GM12878 (cell line): Measurements from ENCODE around the gene VPS29. TPM values are rescaled to one million over a fixed set of nuclear protein-coding genes. Genes with fewer than 3 reads are reported as not detected.

Source experiments
- ATAC-seq: fragments of 200-7000 bp; cut with Tn5 transposase; 3 replicates; pipeline ENCODE4 v1.9.1; 2020; ENCODE audit warnings: mild to moderate bottlenecking, moderate library complexity
- BruUV-seq: library from RNA; stranded (reverse); fragments of 400-500 nt; replicated peaks from 2 replicates; lab custom pipeline; 2021; lab: Mats Ljungman, UMichigan
- CTCF ChIA-PET: fragments of 300-600 bp; sonication (Branson Sonifier 250); formaldehyde crosslinking; extraction: SDS; loops from one replicate; lab custom pipeline; 2021; ENCODE audit warnings: inconsistent platforms; lab: Yijun Ruan, JAX
- POLR2A ChIA-PET: fragments of 350-600 bp; formaldehyde crosslinking; extraction: SDS; loops from one replicate; lab custom pipeline; 2021; ENCODE audit warnings: inconsistent platforms; lab: Charles Lee
- RAD21 ChIA-PET: fragments of 300-600 bp; sonication (Branson Sonifier 250); formaldehyde crosslinking; loops from one replicate; lab custom pipeline; 2023; ENCODE audit warnings: antibody characterized with exemption; ENCODE audit not compliant: unreplicated experiment; lab: Charles Lee
- SMC1A ChIA-PET: fragments of 300-600 bp; sonication (Branson Sonifier 250); formaldehyde crosslinking; loops from one replicate; lab custom pipeline; 2023; ENCODE audit not compliant: unreplicated experiment, uncharacterized antibody; lab: Charles Lee
- DNase-seq: peaks from one replicate; pipeline ENCODE4 v3.0.0-alpha.2; 2011; ENCODE audit warnings: low read depth, low spot score
- FAIRE-seq: peaks from 3 replicates; lab custom pipeline; 2011; peaks lifted over from hg19 to GRCh38; lab: Jason Lieb, UNC
- H2AFZ ChIP-seq: 2 replicates; pipeline ENCODE4 v1.6.0; 2011; ENCODE audit warnings: low read depth, low read length, control low read depth; ENCODE audit not compliant: control insufficient read depth
- H3K27ac ChIP-seq: 2 replicates; pipeline ENCODE4 v1.5.1; 2011; ENCODE audit warnings: control low read depth; ENCODE audit not compliant: control insufficient read depth, insufficient read depth
- H3K27me3 ChIP-seq, 2 experiments: replicated peaks in 1 of 2; 2 replicates each; pipeline versions ENCODE4 v1.6.0 to v1.6.1; 2011; ENCODE audit warnings: low read length in 1 of 2; ENCODE audit not compliant: control insufficient read depth in 2 of 2, insufficient read depth in 2 of 2
- H3K36me3 ChIP-seq, 2 experiments: 2 replicates each; pipeline ENCODE4 v1.5.1; 2011; ENCODE audit warnings: low read length in 1 of 2; ENCODE audit not compliant: control insufficient read depth in 2 of 2, insufficient read depth in 2 of 2
- H3K4me1 ChIP-seq: 2 replicates; pipeline ENCODE4 v1.6.1; 2011; ENCODE audit warnings: mild to moderate bottlenecking, low read length, moderate library complexity, mixed read lengths; ENCODE audit not compliant: control insufficient read depth, insufficient read depth
- H3K4me2 ChIP-seq: 2 replicates; pipeline ENCODE4 v1.6.0; 2011; ENCODE audit warnings: control low read depth; ENCODE audit not compliant: control insufficient read depth, insufficient read depth
- H3K4me3 ChIP-seq: fragments of 200-600 bp; sonication (generic); 2 replicates; pipeline ENCODE4 v1.5.1; 2016
- H3K79me2 ChIP-seq: 2 replicates; pipeline ENCODE4 v1.6.0; 2011; ENCODE audit warnings: low read length; ENCODE audit not compliant: control insufficient read depth, insufficient read depth
- H3K9ac ChIP-seq: 2 replicates; pipeline ENCODE4 v1.8.0; 2011; ENCODE audit warnings: low read length, control low read depth, mixed read lengths; ENCODE audit not compliant: control insufficient read depth, insufficient read depth
- H3K9me3 ChIP-seq: replicated peaks from 3 replicates; pipeline ENCODE4 v1.5.1; 2011; ENCODE audit warnings: mild to moderate bottlenecking, low read length; ENCODE audit not compliant: control insufficient read depth, insufficient read depth
- H4K20me1 ChIP-seq: 2 replicates; pipeline ENCODE4 v1.6.0; 2011; ENCODE audit not compliant: control insufficient read depth, insufficient read depth
- JUND ChIP-seq: IDR thresholded peaks from 2 replicates; pipeline ENCODE4 v1.6.1; 2012; ENCODE audit warnings: low read depth, mild to moderate bottlenecking, low read length, improper control_type of control experiment, moderate library complexity
- NR2F1 ChIP-seq: fragments of 450-650 bp; conservative IDR thresholded peaks from 2 replicates; pipeline ENCODE4 v1.6.1; 2017; ENCODE audit warnings: mild to moderate bottlenecking
- SIX5 ChIP-seq: IDR thresholded peaks from 2 replicates; pipeline ENCODE4 v1.6.1; 2011; ENCODE audit warnings: mild to moderate bottlenecking, low read depth, low read length, moderate library complexity; ENCODE audit not compliant: severe bottlenecking
- SUPT20H ChIP-seq: IDR thresholded peaks from 2 replicates; pipeline ENCODE4 v1.6.1; 2011; ENCODE audit warnings: low read depth, mild to moderate bottlenecking, low read length, moderate library complexity, borderline replicate concordance; ENCODE audit not compliant: control insufficient read depth
- ZBED1 ChIP-seq: IDR thresholded peaks from 2 replicates; pipeline ENCODE4 v1.6.1; 2016; ENCODE audit warnings: borderline replicate concordance
- WGBS: methylation state at CpG from one replicate; pipeline ENCODE4 v1.1.6; 2016; ENCODE audit warnings: low lambda C conversion rate; ENCODE audit not compliant: insufficient replicate concordance, insufficient coverage; ENCODE audit errors: missing lambda C conversion rate; 5-methylcytosine and 5-hydroxymethylcytosine counted together
- in situ Hi-C: fragments of 300-500 bp; cut with MboI; formaldehyde crosslinking; loops from 9 replicates; pipeline ENCODE4 v1.14.3; 2018; ENCODE audit warnings: mixed read lengths
- intact Hi-C: fragments of 100-400 bp; cut with micrococcal nuclease; formaldehyde crosslinking; loops from one replicate; pipeline ENCODE4 v1.14.2; 2022; ENCODE audit not compliant: unreplicated experiment
- polyA plus RNA-seq, 11 experiments: library from polyadenylated mRNA; depleted of rRNA in 4 of 11; unstranded in 6 of 11; stranded (reverse) in 5 of 11; fragments of >200 nt; fragmentation: Nextera tagmentation in 4 of 11; fragmentation: Illumina TruSeq in 1 of 11; extraction: Ambion mirVana in 4 of 11; extraction: Trizol in 1 of 11; gene quantifications; 1 replicate in 1 of 11; 2 replicates in 10 of 11; pipeline versions ENCODE4 v1.2.1 to v1.2.3, GENCODE V29; 2011 to 2016; ENCODE audit warnings: inconsistent platforms in 2 of 11, missing spikeins in 2 of 11, low read depth in 1 of 11
- total RNA-seq, 4 experiments: library from RNA; depleted of rRNA in 3 of 4; stranded (reverse); fragments of >200 nt in 3 of 4; fragmentation: Illumina TruSeq in 1 of 4; extraction: Trizol in 1 of 4; gene quantifications; 2 replicates each; pipeline versions ENCODE4 v1.2.1 to v1.2.3, GENCODE V29; 2013 to 2021
- TF ChIP-seq, protein P1 (sequence below): IDR thresholded peaks from 2 replicates; pipeline ENCODE4 v1.6.1; 2012; ENCODE audit warnings: improper control_type of control experiment, low read depth, low read length; ENCODE audit not compliant: insufficient replicate concordance

VPS29 gene
- total and polyA plus RNA-seq, 10 of the 15 experiments (the other 5 are each of a cell fraction or from before 2014, with no cell fraction given): 65.3 to 405 (median 206) TPM

DNA sequence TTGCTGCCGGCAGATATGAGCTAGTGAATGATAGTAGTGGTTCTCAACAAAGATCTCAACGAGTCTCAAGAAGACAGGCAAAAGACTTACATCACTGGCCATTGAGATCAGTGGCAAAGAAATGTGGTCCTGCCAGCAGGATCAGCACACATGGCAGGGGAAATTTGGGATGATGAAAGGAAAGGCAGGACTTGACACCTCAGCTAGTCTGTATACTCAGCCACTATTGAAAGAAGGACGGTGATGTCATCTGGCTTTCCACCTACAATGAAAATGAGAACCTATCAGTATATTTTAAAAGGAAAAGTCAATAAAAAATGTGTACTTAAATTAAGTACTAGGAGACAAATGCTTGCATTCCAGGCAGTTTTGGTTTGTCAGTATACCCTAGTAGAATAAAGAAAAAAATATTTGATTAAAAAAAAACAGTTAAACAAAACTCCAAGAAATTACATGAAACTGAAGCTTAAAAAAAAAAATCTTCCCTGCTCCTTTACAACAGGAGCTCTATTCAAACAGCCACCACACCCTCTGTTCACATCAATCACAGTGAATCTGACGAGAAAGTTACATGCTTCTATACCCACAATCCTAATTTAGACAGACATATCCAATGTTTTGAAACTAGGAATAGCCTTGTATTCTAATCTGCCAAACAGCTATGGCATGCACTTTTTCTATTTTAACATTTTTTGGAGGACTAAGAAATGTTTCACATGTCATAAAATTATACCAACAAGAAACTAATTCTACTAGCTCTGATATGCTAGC lies 35.1 kb upstream of the VPS29 start (continued):
- TF ChIP-seq, protein P1, sequence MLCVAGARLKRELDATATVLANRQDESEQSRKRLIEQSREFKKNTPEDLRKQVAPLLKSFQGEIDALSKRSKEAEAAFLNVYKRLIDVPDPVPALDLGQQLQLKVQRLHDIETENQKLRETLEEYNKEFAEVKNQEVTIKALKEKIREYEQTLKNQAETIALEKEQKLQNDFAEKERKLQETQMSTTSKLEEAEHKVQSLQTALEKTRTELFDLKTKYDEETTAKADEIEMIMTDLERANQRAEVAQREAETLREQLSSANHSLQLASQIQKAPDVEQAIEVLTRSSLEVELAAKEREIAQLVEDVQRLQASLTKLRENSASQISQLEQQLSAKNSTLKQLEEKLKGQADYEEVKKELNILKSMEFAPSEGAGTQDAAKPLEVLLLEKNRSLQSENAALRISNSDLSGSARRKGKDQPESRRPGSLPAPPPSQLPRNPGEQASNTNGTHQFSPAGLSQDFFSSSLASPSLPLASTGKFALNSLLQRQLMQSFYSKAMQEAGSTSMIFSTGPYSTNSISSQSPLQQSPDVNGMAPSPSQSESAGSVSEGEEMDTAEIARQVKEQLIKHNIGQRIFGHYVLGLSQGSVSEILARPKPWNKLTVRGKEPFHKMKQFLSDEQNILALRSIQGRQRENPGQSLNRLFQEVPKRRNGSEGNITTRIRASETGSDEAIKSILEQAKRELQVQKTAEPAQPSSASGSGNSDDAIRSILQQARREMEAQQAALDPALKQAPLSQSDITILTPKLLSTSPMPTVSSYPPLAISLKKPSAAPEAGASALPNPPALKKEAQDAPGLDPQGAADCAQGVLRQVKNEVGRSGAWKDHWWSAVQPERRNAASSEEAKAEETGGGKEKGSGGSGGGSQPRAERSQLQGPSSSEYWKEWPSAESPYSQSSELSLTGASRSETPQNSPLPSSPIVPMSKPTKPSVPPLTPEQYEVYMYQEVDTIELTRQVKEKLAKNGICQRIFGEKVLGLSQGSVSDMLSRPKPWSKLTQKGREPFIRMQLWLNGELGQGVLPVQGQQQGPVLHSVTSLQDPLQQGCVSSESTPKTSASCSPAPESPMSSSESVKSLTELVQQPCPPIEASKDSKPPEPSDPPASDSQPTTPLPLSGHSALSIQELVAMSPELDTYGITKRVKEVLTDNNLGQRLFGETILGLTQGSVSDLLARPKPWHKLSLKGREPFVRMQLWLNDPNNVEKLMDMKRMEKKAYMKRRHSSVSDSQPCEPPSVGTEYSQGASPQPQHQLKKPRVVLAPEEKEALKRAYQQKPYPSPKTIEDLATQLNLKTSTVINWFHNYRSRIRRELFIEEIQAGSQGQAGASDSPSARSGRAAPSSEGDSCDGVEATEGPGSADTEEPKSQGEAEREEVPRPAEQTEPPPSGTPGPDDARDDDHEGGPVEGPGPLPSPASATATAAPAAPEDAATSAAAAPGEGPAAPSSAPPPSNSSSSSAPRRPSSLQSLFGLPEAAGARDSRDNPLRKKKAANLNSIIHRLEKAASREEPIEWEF: no peak
- TF ChIP-seq NR2F1: no peak
- TF ChIP-seq JUND: no peak
- TF ChIP-seq SUPT20H: no peak

- RAD21 ChIA-PET: interaction anchor here (1.4 to 7.3 kb wide), 8 partner anchors 8 to 66 kb away, joined by 5 to 109 read pairs (median 25); no protein-coding TSS in a partner anchor
- Histone ChIP-seq H2AFZ (no peak overlapping the region), H3K9me3 (no peaks in the 10 kb centered on the region), H3K27me3 (no peaks in the 10 kb centered on the region), H3K9ac (no peak overlapping the region), H3K79me2 (peaks cover 54% of the 10 kb centered on the region), H3K4me1 (peaks cover 68% of the 10 kb centered on the region), H3K36me3 (peaks cover 7 to 32% of the 10 kb centered on the region in 2 experiments; a peak in 3 of 4 replicates), H3K4me3 (no peak overlapping the region), H3K27ac (no peak overlapping the region), H3K4me2 (no peak overlapping the region), H4K20me1 (no peaks in the 10 kb centered on the region)
- TF ChIP-seq SIX5 (no peak), ZBED1 (no peak)
- DNase-seq (no peak), ATAC-seq (no peak), FAIRE-seq (no peak)
- SMC1A ChIA-PET: interaction anchor here (1.2 to 18.4 kb wide), 6 partner anchors 8 to 66 kb away, joined by 4 to 308 read pairs (median 89); no protein-coding TSS in a partner anchor
- 96% methylated on average over 6 of the region's 6 CpGs for WGBS
- CTCF ChIA-PET: interaction anchor here (1.2 to 5.4 kb wide), 6 partner anchors 9 to 67 kb away, joined by 3 to 52 read pairs (median 5); no protein-coding TSS in a partner anchor
- TSS peak; percentile 11 for BruUV-seq
- intact Hi-C loops: loop anchor here (10.0 kb wide), 1 partner anchor 350 kb away; no protein-coding TSS in a partner anchor
- POLR2A ChIA-PET: interaction anchor here (0.6 to 10.4 kb wide), 12 partner anchors 9 to 144 kb away, joined by 3 to 122 read pairs (median 6); no protein-coding TSS in a partner anchor
- in situ Hi-C loops: no loop called here
Measured at GRCh38 chr12:110534811-110535210, 32.9 kb upstream of the VPS29 start.
